OCI-LY7 (cell line): ENCODE results near the gene DAPK1. TPM values are rescaled to one million over a fixed set of nuclear protein-coding genes. Genes with fewer than 3 reads are reported as not detected.

Experiments
- BruUV-seq: library from RNA; stranded (reverse); fragments of 400-500 nt; replicated peaks from 2 replicates; lab custom pipeline; 2021; lab: Mats Ljungman, UMichigan
- CTCF ChIA-PET: fragments of 300-600 bp; sonication (Branson Sonifier 250); formaldehyde crosslinking; loops from one replicate; lab custom pipeline; 2022; ENCODE audit warnings: antibody characterized with exemption; ENCODE audit not compliant: unreplicated experiment; lab: Charles Lee
- POLR2A ChIA-PET: fragments of 300-600 bp; sonication (Branson Sonifier 250); formaldehyde crosslinking; loops from one replicate; lab custom pipeline; 2022; ENCODE audit warnings: antibody characterized with exemption; lab: Charles Lee
- DNase-seq: peaks from one replicate; pipeline ENCODE4 v3.0.0-alpha.2; 2015; ENCODE audit warnings: low spot score
- H2AFZ ChIP-seq: fragments of 200-600 bp; sonication (generic), shearing (Covaris generic); 2 replicates; pipeline ENCODE4 v1.6.1; 2014; ENCODE audit warnings: mild to moderate bottlenecking, antibody characterized with exemption, low read length, moderate library complexity
- H3K27ac ChIP-seq: fragments of 200-600 bp; sonication (generic); 2 replicates; pipeline ENCODE4 v1.5.1; 2014; ENCODE audit warnings: mixed run types, low read depth, mild to moderate bottlenecking, moderate library complexity, low read length, inconsistent platforms; ENCODE audit not compliant: poor library complexity, severe bottlenecking
- H3K36me3 ChIP-seq: fragments of 200-600 bp; sonication (generic); 2 replicates; pipeline ENCODE4 v1.6.1; 2014; ENCODE audit warnings: mild to moderate bottlenecking, antibody characterized with exemption, low read length, moderate library complexity, mixed read lengths; ENCODE audit not compliant: insufficient read depth
- H3K4me1 ChIP-seq: fragments of 200-600 bp; sonication (generic); 2 replicates; pipeline ENCODE4 v1.5.1; 2014; ENCODE audit warnings: mild to moderate bottlenecking, low read length; ENCODE audit not compliant: insufficient read depth, poor library complexity, severe bottlenecking
- H3K4me2 ChIP-seq: fragments of 200-600 bp; sonication (generic); 2 replicates; pipeline ENCODE4 v1.6.1; 2014; ENCODE audit warnings: mild to moderate bottlenecking, low read length
- H3K4me3 ChIP-seq: fragments of 200-600 bp; sonication (generic); 2 replicates; pipeline ENCODE4 v1.5.1; 2014; ENCODE audit warnings: mild to moderate bottlenecking, low read depth, low read length; ENCODE audit not compliant: poor library complexity, severe bottlenecking
- H3K79me2 ChIP-seq: fragments of 200-600 bp; sonication (generic); 2 replicates; pipeline ENCODE4 v1.6.1; 2016; ENCODE audit warnings: low read depth, mild to moderate bottlenecking, low read length, moderate library complexity, mixed read lengths; ENCODE audit not compliant: insufficient read depth
- H3K9me2 ChIP-seq: fragments of 200-600 bp; sonication (generic); 2 replicates; pipeline ENCODE4 v1.6.1; 2016; ENCODE audit warnings: mild to moderate bottlenecking, low read length, mixed read lengths; ENCODE audit not compliant: insufficient read depth
- H3K9me3 ChIP-seq: fragments of 200-600 bp; sonication (generic); 2 replicates; pipeline ENCODE4 v1.6.1; 2014; ENCODE audit warnings: mild to moderate bottlenecking, mixed run types, low read length, mixed read lengths
- H4K20me1 ChIP-seq: fragments of 200-600 bp; sonication (generic); 2 replicates; pipeline ENCODE4 v1.6.1; 2014; ENCODE audit warnings: mild to moderate bottlenecking, antibody characterized with exemption, low read length, moderate library complexity, mixed read lengths; ENCODE audit not compliant: insufficient read depth
- EZH2phosphoT487 ChIP-seq: fragments of 200-600 bp; sonication (generic); IDR thresholded peaks from 2 replicates; pipeline ENCODE4 v1.6.1; 2018; ENCODE audit warnings: low read depth, borderline replicate concordance, mild to moderate bottlenecking, mixed run types, antibody characterized with exemption, low read length, moderate library complexity, mixed read lengths
- intact Hi-C: fragments of 100-400 bp; cut with micrococcal nuclease; formaldehyde crosslinking; loops from one replicate; pipeline ENCODE4 v1.10.0; 2022; ENCODE audit not compliant: unreplicated experiment
- total RNA-seq, 2 experiments: library from RNA; depleted of rRNA in 1 of 2; stranded (reverse); fragments of >200 nt in 1 of 2; shearing (Covaris generic) in 1 of 2; gene quantifications; 2 replicates each; pipeline ENCODE4 v1.2.3, GENCODE V29; 2014 to 2022
- TF ChIP-seq, protein P1 (sequence below): fragments of 200-600 bp; sonication (generic); conservative IDR thresholded peaks from 2 replicates; pipeline ENCODE4 v1.5.1; 2014; ENCODE audit warnings: mild to moderate bottlenecking, antibody characterized with exemption, low read length, moderate library complexity, mixed read lengths

Gene DAPK1
- total RNA-seq, 2 experiments from 2014 or later: 0.25 to 3.5 TPM

DNA sequence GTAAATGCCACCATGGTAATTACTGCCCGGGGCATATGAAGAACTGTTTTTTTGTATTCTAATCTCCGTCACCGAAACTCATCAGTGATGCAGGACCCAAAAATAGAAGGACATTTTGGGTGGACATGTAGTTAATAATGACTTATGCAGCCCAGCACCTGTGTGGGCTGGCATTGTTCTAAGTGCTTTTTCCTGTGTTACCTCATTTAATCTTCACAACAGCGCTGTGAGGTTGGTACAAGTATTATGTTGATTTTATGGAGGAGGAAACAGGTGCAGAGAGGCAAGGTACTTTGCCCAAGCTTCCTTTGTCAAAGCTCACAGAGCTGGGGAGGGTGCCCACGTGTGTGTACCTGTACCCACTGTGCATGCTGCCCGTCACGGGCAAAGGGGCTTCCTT lies 58.4 kb downstream of the DAPK1 start:
- Histone ChIP-seq H4K20me1 (no peaks in the 10 kb centered on the region), H3K79me2 (no peaks in the 10 kb centered on the region), H3K4me3 (no peak overlapping the region), H3K9me2 (no peaks in the 10 kb centered on the region), H3K9me3 (no peaks in the 10 kb centered on the region), H3K36me3 (no peaks in the 10 kb centered on the region), H3K4me1 (peaks cover 68% of the 10 kb centered on the region), H3K4me2 (peak overlapping the region; percentile 34), H3K27ac (peak overlapping the region; percentile 85), H2AFZ (no peak overlapping the region)
- TF ChIP-seq EZH2phosphoT487: no peak
- TF ChIP-seq, protein P1, sequence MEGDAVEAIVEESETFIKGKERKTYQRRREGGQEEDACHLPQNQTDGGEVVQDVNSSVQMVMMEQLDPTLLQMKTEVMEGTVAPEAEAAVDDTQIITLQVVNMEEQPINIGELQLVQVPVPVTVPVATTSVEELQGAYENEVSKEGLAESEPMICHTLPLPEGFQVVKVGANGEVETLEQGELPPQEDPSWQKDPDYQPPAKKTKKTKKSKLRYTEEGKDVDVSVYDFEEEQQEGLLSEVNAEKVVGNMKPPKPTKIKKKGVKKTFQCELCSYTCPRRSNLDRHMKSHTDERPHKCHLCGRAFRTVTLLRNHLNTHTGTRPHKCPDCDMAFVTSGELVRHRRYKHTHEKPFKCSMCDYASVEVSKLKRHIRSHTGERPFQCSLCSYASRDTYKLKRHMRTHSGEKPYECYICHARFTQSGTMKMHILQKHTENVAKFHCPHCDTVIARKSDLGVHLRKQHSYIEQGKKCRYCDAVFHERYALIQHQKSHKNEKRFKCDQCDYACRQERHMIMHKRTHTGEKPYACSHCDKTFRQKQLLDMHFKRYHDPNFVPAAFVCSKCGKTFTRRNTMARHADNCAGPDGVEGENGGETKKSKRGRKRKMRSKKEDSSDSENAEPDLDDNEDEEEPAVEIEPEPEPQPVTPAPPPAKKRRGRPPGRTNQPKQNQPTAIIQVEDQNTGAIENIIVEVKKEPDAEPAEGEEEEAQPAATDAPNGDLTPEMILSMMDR: no peak
- intact Hi-C loops: loop anchor here (2.0 to 5.0 kb wide), 3 partner anchors 86 to 219 kb away; no protein-coding TSS in a partner anchor
- POLR2A ChIA-PET: interaction anchor here (0.5 to 3.0 kb wide), 9 partner anchors 11 to 199 kb away, joined by 3 to 35 read pairs (median 5); no protein-coding TSS in a partner anchor
- peak; percentile 90 for DNase-seq
- CTCF ChIA-PET: interaction anchor here (0.5 kb wide), 2 partner anchors 15 to 767 kb away, joined by 3 read pairs; no protein-coding TSS in a partner anchor
- no TSS peak for BruUV-seq

DNA sequence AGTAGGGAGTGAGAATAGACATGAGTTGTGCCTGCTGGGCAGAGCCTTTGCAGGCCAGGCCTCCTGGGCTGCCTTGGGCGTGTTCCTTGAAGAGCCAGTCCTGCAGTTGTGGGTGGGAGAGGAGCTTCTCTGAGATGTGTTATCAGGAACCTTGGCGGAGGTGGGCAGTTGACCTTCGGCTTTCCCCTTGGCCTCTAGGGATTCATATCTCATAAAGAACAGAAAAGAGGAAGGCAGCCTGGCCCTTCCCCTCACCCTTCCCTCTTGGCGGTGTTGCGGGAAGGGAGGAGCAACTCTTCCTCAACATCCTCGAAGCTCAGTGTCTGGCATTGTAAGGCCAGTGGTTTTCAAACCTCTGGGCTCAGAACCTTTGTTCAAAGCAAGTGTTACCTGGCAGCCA lies 59.2 kb downstream of the DAPK1 start:
- Histone ChIP-seq H3K27ac (peak overlapping the region; percentile 85), H4K20me1 (no peaks in the 10 kb centered on the region), H3K9me2 (no peaks in the 10 kb centered on the region), H3K9me3 (no peaks in the 10 kb centered on the region), H3K4me1 (peaks cover 61% of the 10 kb centered on the region), H3K79me2 (no peaks in the 10 kb centered on the region), H3K4me3 (peak overlapping the region; percentile 20), H3K36me3 (no peaks in the 10 kb centered on the region), H3K4me2 (peak overlapping the region; percentile 34), H2AFZ (no peak overlapping the region)
- POLR2A ChIA-PET: interaction anchor here (0.9 to 3.0 kb wide), 9 partner anchors 8 to 87 kb away, joined by 3 to 35 read pairs (median 8); no protein-coding TSS in a partner anchor
- intact Hi-C loops: loop anchor here (2.0 to 5.0 kb wide), 3 partner anchors 85 to 220 kb away; no protein-coding TSS in a partner anchor
- TF ChIP-seq EZH2phosphoT487: no peak
- TF ChIP-seq, protein P1: no peak
- peak; percentile 32 for DNase-seq
- CTCF ChIA-PET: no interaction called here
- no TSS peak for BruUV-seq

DNA sequence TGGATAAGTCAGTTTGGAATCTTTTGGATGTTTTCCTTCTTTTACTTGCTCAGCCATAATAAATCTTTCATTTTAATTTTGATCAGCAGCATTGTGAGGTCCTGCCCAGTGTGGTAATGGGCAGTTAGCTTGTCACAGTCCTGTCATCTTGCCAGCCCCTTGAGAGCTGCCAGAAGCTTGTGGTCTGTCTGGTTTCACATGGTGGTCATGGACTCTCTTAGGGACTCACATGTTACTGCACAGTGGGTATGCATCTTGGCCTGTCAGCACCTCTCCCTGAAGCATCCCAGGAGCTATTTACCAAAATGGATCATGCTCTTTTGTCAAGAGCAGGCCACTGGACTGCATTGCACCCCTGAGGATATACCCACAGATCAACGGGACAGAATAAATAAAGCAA lies 60.3 kb downstream of the DAPK1 start:
- Histone ChIP-seq H3K4me3 (no peak overlapping the region), H2AFZ (no peak overlapping the region), H4K20me1 (no peaks in the 10 kb centered on the region), H3K4me1 (peaks cover 49% of the 10 kb centered on the region), H3K79me2 (no peaks in the 10 kb centered on the region), H3K9me3 (no peaks in the 10 kb centered on the region), H3K36me3 (no peaks in the 10 kb centered on the region), H3K4me2 (no peak overlapping the region), H3K9me2 (no peaks in the 10 kb centered on the region), H3K27ac (no peak overlapping the region)
- no TSS peak for BruUV-seq
- CTCF ChIA-PET: interaction anchor here (1.2 kb wide), 1 partner anchor 27 kb away, joined by 4 read pairs; no protein-coding TSS in a partner anchor
- POLR2A ChIA-PET: interaction anchor here (0.6 to 3.0 kb wide), 8 partner anchors 10 to 77 kb away, joined by 3 to 35 read pairs (median 8); no protein-coding TSS in a partner anchor
- no peak for DNase-seq
- TF ChIP-seq, protein P1: no peak
- no peak for TF ChIP-seq EZH2phosphoT487
- intact Hi-C loops: loop anchor here (2.0 to 5.0 kb wide), 3 partner anchors 84 to 221 kb away; no protein-coding TSS in a partner anchor
